A673 (cell line): ENCODE results near the gene AFF2. TPM values are rescaled to one million over a fixed set of nuclear protein-coding genes. Genes with fewer than 3 reads are reported as not detected.

ENCODE experiments used
- BruUV-seq: library from RNA; stranded (reverse); fragments of 400-500 nt; replicated peaks from 2 replicates; lab custom pipeline; 2021; lab: Mats Ljungman, UMichigan
- CTCF ChIA-PET: fragments of 300-600 bp; sonication (Branson Sonifier 250); formaldehyde crosslinking; loops from one replicate; lab custom pipeline; 2022; ENCODE audit warnings: antibody characterized with exemption; lab: Charles Lee
- POLR2A ChIA-PET: fragments of 300-600 bp; sonication (Branson Sonifier 250); formaldehyde crosslinking; loops from one replicate; lab custom pipeline; 2022; ENCODE audit warnings: antibody characterized with exemption; ENCODE audit not compliant: low non-redundant PET; lab: Charles Lee
- DNase-seq: peaks from one replicate; pipeline ENCODE4 v3.0.0-alpha.2; 2015; ENCODE audit warnings: low spot score
- H3K27ac ChIP-seq: fragments of 200-600 bp; sonication (generic); 2 replicates; pipeline ENCODE4 v1.5.1; 2016; ENCODE audit warnings: mixed run types, low read depth, mild to moderate bottlenecking, mixed read lengths, antibody characterized with exemption, low read length; ENCODE audit not compliant: poor library complexity, severe bottlenecking
- H3K27me3 ChIP-seq: fragments of 200-600 bp; sonication (generic); replicated peaks from 2 replicates; pipeline ENCODE4 v1.6.1; 2017; ENCODE audit warnings: mixed run types, low read depth, mild to moderate bottlenecking, mixed read lengths, antibody characterized with exemption, low read length; ENCODE audit not compliant: insufficient read depth, poor library complexity
- H3K36me3 ChIP-seq: fragments of 200-600 bp; sonication (generic); 2 replicates; pipeline ENCODE4 v1.6.1; 2016; ENCODE audit warnings: mixed run types, mild to moderate bottlenecking, mixed read lengths, antibody characterized with exemption, low read length; ENCODE audit not compliant: insufficient read depth, poor library complexity, severe bottlenecking
- H3K4me1 ChIP-seq: fragments of 200-600 bp; sonication (generic); 2 replicates; pipeline ENCODE4 v1.6.1; 2017; ENCODE audit warnings: mixed run types, mild to moderate bottlenecking, mixed read lengths, antibody characterized with exemption, low read length; ENCODE audit not compliant: insufficient read depth, poor library complexity, severe bottlenecking
- H3K4me3 ChIP-seq: fragments of 200-600 bp; sonication (generic); 2 replicates; pipeline ENCODE4 v1.5.1; 2016; ENCODE audit warnings: low read depth, mixed run types, mild to moderate bottlenecking, mixed read lengths, low read length; ENCODE audit not compliant: poor library complexity, severe bottlenecking
- H3K9me3 ChIP-seq: fragments of 200-600 bp; sonication (generic); 2 replicates; pipeline ENCODE4 v1.6.1; 2016; ENCODE audit warnings: mixed run types, low read depth, mild to moderate bottlenecking, mixed read lengths, antibody characterized with exemption, low read length; ENCODE audit not compliant: poor library complexity, severe bottlenecking
- CTCF ChIP-seq: fragments of 300-800, 200-600 bp; sonication (generic); conservative IDR thresholded peaks from 2 replicates; pipeline ENCODE4 v1.5.1; 2017; ENCODE audit warnings: low read depth, mild to moderate bottlenecking, antibody characterized with exemption, low read length, moderate library complexity, mixed read lengths
- EZH2 ChIP-seq: fragments of 200-600 bp; sonication (generic); IDR thresholded peaks from 2 replicates; pipeline ENCODE4 v1.6.1; 2017; ENCODE audit warnings: borderline replicate concordance, low read depth, mild to moderate bottlenecking, mixed read lengths, antibody characterized with exemption, low read length; ENCODE audit not compliant: poor library complexity, severe bottlenecking
- intact Hi-C: fragments of 100-400 bp; cut with micrococcal nuclease; formaldehyde crosslinking; loops from one replicate; pipeline ENCODE4 v1.10.0; 2022; ENCODE audit not compliant: unreplicated experiment
- total RNA-seq: library from RNA; stranded (reverse); gene quantifications from 2 replicates; pipeline ENCODE4 v1.2.3, GENCODE V29; 2021

Gene AFF2
- total RNA-seq, 1 experiment from 2014 or later, result not detected

GRCh38 chrX:148634591-148634990 lies 134.2 kb downstream of the AFF2 start:
- POLR2A ChIA-PET, result no interaction called here
- no peak for TF ChIP-seq EZH2
- no peak for TF ChIP-seq CTCF
- CTCF ChIA-PET, result no interaction called here

GRCh38 chrX:148643460-148643859 lies 143.0 kb downstream of the AFF2 start:
- no peaks in the 10 kb centered on the region for H3K36me3 ChIP-seq
- intact Hi-C loops, result no loop called here
- H3K4me1 ChIP-seq, result no peaks in the 10 kb centered on the region
- H3K9me3 ChIP-seq, result peaks cover 4% of the 10 kb centered on the region
- no peaks in the 10 kb centered on the region for H3K27me3 ChIP-seq
- ChIA-PET POLR2A (no interaction called here), CTCF (no interaction called here)
- no peak overlapping the region for H3K27ac ChIP-seq
- no peak for DNase-seq
- no TSS peak for BruUV-seq
- TF ChIP-seq CTCF (no peak), EZH2 (no peak)
- H3K4me3 ChIP-seq, result no peak overlapping the region

More at GRCh38 chrX:148634591-148634990, 134.2 kb downstream of the AFF2 start:
- no peaks in the 10 kb centered on the region for H3K36me3 ChIP-seq
- H3K27me3 ChIP-seq, result no peaks in the 10 kb centered on the region
- H3K4me3 ChIP-seq, result no peak overlapping the region
- intact Hi-C loops, result no loop called here
- H3K9me3 ChIP-seq, result no peaks in the 10 kb centered on the region
- H3K4me1 ChIP-seq, result no peaks in the 10 kb centered on the region
- BruUV-seq, result no TSS peak
- DNase-seq, result no peak
- H3K27ac ChIP-seq, result no peak overlapping the region

- no peak for DNase-seq
- no TSS peak for BruUV-seq
- H3K27ac ChIP-seq, result no peak overlapping the region
- no peaks in the 10 kb centered on the region for H3K9me3 ChIP-seq
- POLR2A ChIA-PET, result no interaction called here
- no peaks in the 10 kb centered on the region for H3K27me3 ChIP-seq
- no peak overlapping the region for H3K4me3 ChIP-seq
- intact Hi-C loops, result no loop called here
- CTCF ChIA-PET, result no interaction called here
- no peak for TF ChIP-seq EZH2
- TF ChIP-seq CTCF, result no peak
- H3K4me1 ChIP-seq, result no peaks in the 10 kb centered on the region
- no peaks in the 10 kb centered on the region for H3K36me3 ChIP-seq
Measured at GRCh38 chrX:148647651-148648050, 147.2 kb downstream of the AFF2 start.
